Fibroblast of lung (primary cell): Measurements from ENCODE around the gene KDM8. TPM values are rescaled to one million over a fixed set of nuclear protein-coding genes. Genes with fewer than 3 reads are reported as not detected.
A peak's percentile ranks its signal among the peaks of the same experiment; 100 is the strongest.
"Not testable (repeated sequence)": the region's sequence is repeated elsewhere in the genome, so short reads cannot be mapped to it uniquely, and the experiment has no call there.

Experiments used
- DNase-seq, 2 donors: peaks; one replicate each; pipeline versions ENCODE4 v3.0.0 to v3.0.0-alpha.2; 2010; ENCODE audit warnings: low read depth in 2 of 2
- H2AFZ ChIP-seq: 2 replicates; pipeline ENCODE4 v1.5.1; 2012; ENCODE audit warnings: low read length, control low read depth, inconsistent platforms
- H3K27ac ChIP-seq: 2 replicates; pipeline ENCODE4 v1.5.1; 2011; ENCODE audit warnings: low read length, control low read depth; ENCODE audit not compliant: insufficient read depth
- H3K27me3 ChIP-seq: 2 replicates; pipeline ENCODE4 v1.5.1; 2011; ENCODE audit warnings: mild to moderate bottlenecking, low read length; ENCODE audit not compliant: control insufficient read depth, insufficient read depth
- H3K36me3 ChIP-seq: 2 replicates; pipeline ENCODE4 v1.5.1; 2011; ENCODE audit warnings: low read length; ENCODE audit not compliant: control insufficient read depth, insufficient read depth
- H3K4me1 ChIP-seq: 2 replicates; pipeline ENCODE4 v1.5.1; 2011; ENCODE audit warnings: low read length; ENCODE audit not compliant: control insufficient read depth, insufficient read depth; ENCODE audit errors: extremely low read depth
- H3K4me2 ChIP-seq: 2 replicates; pipeline ENCODE4 v1.5.1; 2011; ENCODE audit warnings: low read length, control low read depth; ENCODE audit not compliant: insufficient read depth; ENCODE audit errors: extremely low read depth
- H3K4me3 ChIP-seq, 4 experiments: fragments of 200-600 bp in 1 of 4; sonication (generic) in 1 of 4; replicated peaks in 1 of 4; 2 replicates each; pipeline ENCODE4 v1.5.1; 2011 to 2016; ENCODE audit warnings: low read length in 4 of 4, low read depth in 3 of 4, mild to moderate bottlenecking in 3 of 4, control low read depth in 2 of 4, inconsistent platforms in 1 of 4, mixed read lengths in 1 of 4; ENCODE audit not compliant: insufficient read depth in 1 of 4; ENCODE audit errors: control extremely low read depth in 1 of 4
- H3K79me2 ChIP-seq: 2 replicates; pipeline ENCODE4 v1.5.1; 2012; ENCODE audit warnings: mild to moderate bottlenecking, low read length, inconsistent platforms; ENCODE audit not compliant: control insufficient read depth, insufficient read depth
- H3K9ac ChIP-seq: 2 replicates; pipeline ENCODE4 v1.5.1; 2011; ENCODE audit warnings: mild to moderate bottlenecking, low read length, control low read depth; ENCODE audit not compliant: insufficient read depth
- H3K9me3 ChIP-seq: 2 replicates; pipeline ENCODE4 v1.5.1; 2012; ENCODE audit warnings: low read depth, low read length; ENCODE audit not compliant: control insufficient read depth, insufficient read depth
- H4K20me1 ChIP-seq: 2 replicates; pipeline ENCODE4 v1.5.1; 2011; ENCODE audit warnings: low read length; ENCODE audit not compliant: control insufficient read depth, insufficient read depth; ENCODE audit errors: extremely low read depth
- EZH2 ChIP-seq: IDR thresholded peaks from 2 replicates; pipeline ENCODE4 v1.5.1; 2012; ENCODE audit warnings: low read length, control low read depth, mild to moderate bottlenecking; ENCODE audit errors: missing control alignments
- polyA plus RNA-seq, 2 donors: library from polyadenylated mRNA; depleted of rRNA in 1 of 2; stranded (reverse) in 1 of 2; unstranded in 1 of 2; fragments of >200 nt; gene quantifications; 2 replicates each; pipeline ENCODE4 v1.2.1, GENCODE V29; 2011 to 2012; ENCODE audit warnings: missing spikeins in 1 of 2
- total RNA-seq: library from RNA; depleted of rRNA; stranded (reverse); fragments of >200 nt; gene quantifications from 2 replicates; pipeline ENCODE4 v1.2.1, GENCODE V29; 2014
- TF ChIP-seq, protein P1 (sequence below), 2 donors: IDR thresholded peaks in 1 of 2; conservative IDR thresholded peaks in 1 of 2; 1 replicate in 1 of 2; 2 replicates in 1 of 2; pipeline ENCODE4 v1.5.1; 2011 to 2012; ENCODE audit warnings: low read length in 2 of 2, control low read depth in 1 of 2, inconsistent platforms in 1 of 2, low read depth in 1 of 2, mild to moderate bottlenecking in 1 of 2

KDM8 gene
- total and polyA plus RNA-seq, 2 donors (not counting 1 experiment from before 2014, with no cell fraction given), result 2.0 to 3.6 TPM

- H3K4me3 ChIP-seq, result no peak overlapping the region
- H3K4me1 ChIP-seq, result peaks cover 31% of the 10 kb centered on the region
- H3K36me3 ChIP-seq, result no peaks in the 10 kb centered on the region
- H3K27me3 ChIP-seq, result no peaks in the 10 kb centered on the region
- H4K20me1 ChIP-seq, result no peaks in the 10 kb centered on the region
- H3K9me3 ChIP-seq, result no peaks in the 10 kb centered on the region
- H2AFZ ChIP-seq, result no peak overlapping the region
- peaks cover 7% of the 10 kb centered on the region for H3K79me2 ChIP-seq
- H3K4me2 ChIP-seq, result no peak overlapping the region
- no peak overlapping the region for H3K9ac ChIP-seq
- peak overlapping the region; percentile 75 for H3K27ac ChIP-seq
- no peak for DNase-seq
- TF ChIP-seq, protein P1, sequence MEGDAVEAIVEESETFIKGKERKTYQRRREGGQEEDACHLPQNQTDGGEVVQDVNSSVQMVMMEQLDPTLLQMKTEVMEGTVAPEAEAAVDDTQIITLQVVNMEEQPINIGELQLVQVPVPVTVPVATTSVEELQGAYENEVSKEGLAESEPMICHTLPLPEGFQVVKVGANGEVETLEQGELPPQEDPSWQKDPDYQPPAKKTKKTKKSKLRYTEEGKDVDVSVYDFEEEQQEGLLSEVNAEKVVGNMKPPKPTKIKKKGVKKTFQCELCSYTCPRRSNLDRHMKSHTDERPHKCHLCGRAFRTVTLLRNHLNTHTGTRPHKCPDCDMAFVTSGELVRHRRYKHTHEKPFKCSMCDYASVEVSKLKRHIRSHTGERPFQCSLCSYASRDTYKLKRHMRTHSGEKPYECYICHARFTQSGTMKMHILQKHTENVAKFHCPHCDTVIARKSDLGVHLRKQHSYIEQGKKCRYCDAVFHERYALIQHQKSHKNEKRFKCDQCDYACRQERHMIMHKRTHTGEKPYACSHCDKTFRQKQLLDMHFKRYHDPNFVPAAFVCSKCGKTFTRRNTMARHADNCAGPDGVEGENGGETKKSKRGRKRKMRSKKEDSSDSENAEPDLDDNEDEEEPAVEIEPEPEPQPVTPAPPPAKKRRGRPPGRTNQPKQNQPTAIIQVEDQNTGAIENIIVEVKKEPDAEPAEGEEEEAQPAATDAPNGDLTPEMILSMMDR (conservative IDR thresholded peaks at IDR 0.05 in 1 of 2, IDR thresholded peaks at IDR 0.05 in 1 of 2; ENCODE audit: low read depth in 1 of 2, low read length in 2 of 2), result no peak
- no peak for TF ChIP-seq EZH2
Measured at GRCh38 chr16:27246439-27246838, 43.1 kb downstream of the KDM8 start.

DNA sequence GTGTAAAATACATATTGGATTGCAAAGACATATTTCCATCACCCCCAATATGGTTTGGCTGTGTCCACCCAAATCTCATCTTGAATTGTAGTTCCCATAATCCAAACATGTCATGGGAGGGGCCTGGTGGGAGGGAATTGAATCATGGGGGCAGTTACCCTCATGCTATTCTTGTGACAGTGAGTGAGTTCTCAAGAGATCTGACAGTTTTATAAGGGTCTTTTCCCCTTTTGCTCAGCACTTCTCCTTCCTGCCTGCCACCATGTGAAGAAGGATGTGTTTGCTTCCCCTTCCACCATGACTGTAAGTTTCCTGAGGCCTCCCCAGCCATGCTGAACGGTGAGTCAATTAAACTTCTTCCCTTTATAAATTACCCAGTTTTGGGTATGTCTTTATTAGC, 43.8 kb downstream of the KDM8 start:
- not testable (repeated sequence) for DNase-seq, H2AFZ ChIP-seq, H3K4me3 ChIP-seq, H3K79me2 ChIP-seq, H3K36me3 ChIP-seq, H3K9me3 ChIP-seq, H4K20me1 ChIP-seq, H3K27ac ChIP-seq, H3K4me2 ChIP-seq, H3K9ac ChIP-seq, H3K27me3 ChIP-seq
- H3K4me1 ChIP-seq, result peaks cover 27% of the 10 kb centered on the region

DNA sequence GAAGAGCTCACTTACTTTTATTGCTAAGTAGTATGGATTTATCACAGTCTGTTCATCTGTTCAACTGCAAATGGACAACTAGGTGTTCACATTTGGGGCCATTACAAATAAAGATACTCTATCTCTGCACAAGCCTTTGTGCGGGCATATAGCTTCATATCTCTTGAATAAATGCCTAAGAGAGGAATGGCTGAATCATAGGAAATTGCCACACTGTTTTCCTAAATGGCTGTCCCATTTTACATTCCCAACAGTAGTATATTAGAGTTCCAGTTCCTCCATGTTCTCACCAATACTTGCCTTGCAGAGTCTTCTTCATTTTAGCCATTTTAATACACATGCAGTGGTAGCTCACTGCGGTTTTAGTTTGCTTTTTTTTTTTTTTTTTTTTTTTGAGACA, 44.7 kb downstream of the KDM8 start:
- H3K36me3 ChIP-seq, result peaks cover 2% of the 10 kb centered on the region

DNA sequence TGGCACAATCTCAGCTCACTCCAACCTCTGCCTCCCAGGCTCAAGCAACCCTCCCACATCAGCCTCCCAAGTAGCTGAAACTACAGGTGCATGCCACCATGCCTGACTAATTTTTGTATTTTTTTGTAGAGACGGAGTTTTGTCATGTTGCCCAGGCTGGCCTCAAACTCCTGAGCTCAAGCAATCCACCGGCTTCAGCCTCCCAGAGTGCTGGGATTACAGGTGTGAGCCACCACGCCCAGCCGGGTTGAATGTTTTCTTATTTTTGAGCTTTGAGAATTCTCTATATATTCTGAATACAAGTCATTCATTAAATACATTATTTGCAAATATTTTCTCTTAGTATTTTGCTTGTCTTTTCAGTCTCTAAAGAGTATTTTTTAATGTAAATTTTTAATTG, 45.6 kb downstream of the KDM8 start:
- not testable (repeated sequence) for H3K27me3 ChIP-seq, H3K9me3 ChIP-seq, H3K27ac ChIP-seq, H3K4me3 ChIP-seq, H4K20me1 ChIP-seq, H2AFZ ChIP-seq, H3K4me2 ChIP-seq, H3K36me3 ChIP-seq, DNase-seq, H3K9ac ChIP-seq, H3K79me2 ChIP-seq
- peaks cover 23% of the 10 kb centered on the region for H3K4me1 ChIP-seq

More for the DNA sequence above, 44.7 kb downstream of the KDM8 start:
- Histone ChIP-seq H3K4me1 (peaks cover 23% of the 10 kb centered on the region), H3K27me3 (no peaks in the 10 kb centered on the region), H3K4me2 (no peak overlapping the region), H2AFZ (no peak overlapping the region), H3K79me2 (peaks cover 5% of the 10 kb centered on the region), H3K9me3 (no peaks in the 10 kb centered on the region), H3K9ac (no peak overlapping the region), H3K27ac (no peak overlapping the region), H4K20me1 (no peaks in the 10 kb centered on the region), H3K4me3 (no peak overlapping the region)
- DNase-seq, result no peak
- TF ChIP-seq, protein P1 (conservative IDR thresholded peaks at IDR 0.05 in 1 of 2, IDR thresholded peaks at IDR 0.05 in 1 of 2; ENCODE audit: low read depth in 1 of 2, low read length in 2 of 2), result no peak
- TF ChIP-seq EZH2, result no peak
